ENCODE measurements around the gene ARHGEF4.

ARHGEF4 gene

GRCh38 chr2:130836501-130837174 lies at the start of gene ARHGEF4:
ARHGEF4 (plus strand) TSS chr2:130836914; CDS start chr2:130836954, 40 bp downstream.
- peak in 1 of 2 experiments; percentile 37 for DNase-seq

DNA sequence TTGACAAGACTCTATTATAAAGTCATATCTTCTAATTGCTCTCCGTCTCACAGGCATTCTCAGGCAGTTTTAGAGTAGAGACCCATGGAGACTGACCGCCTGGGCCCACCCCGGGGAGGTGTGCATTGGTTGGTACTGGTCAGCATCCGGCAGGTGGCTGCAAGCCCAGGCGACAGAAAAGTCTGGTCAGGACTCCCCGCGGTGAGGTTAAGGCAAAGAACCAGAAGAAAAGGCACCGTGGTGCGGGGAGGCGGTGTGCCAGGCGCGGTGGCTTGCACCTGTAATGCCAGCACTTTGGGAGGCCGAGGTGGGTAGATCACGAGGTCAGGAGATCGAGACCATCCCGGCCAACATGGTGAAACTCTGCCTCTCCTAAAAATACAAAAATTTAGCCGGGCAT lies 48.9 kb upstream of the ARHGEF4 start:
- DNase-seq = no peak

DNA sequence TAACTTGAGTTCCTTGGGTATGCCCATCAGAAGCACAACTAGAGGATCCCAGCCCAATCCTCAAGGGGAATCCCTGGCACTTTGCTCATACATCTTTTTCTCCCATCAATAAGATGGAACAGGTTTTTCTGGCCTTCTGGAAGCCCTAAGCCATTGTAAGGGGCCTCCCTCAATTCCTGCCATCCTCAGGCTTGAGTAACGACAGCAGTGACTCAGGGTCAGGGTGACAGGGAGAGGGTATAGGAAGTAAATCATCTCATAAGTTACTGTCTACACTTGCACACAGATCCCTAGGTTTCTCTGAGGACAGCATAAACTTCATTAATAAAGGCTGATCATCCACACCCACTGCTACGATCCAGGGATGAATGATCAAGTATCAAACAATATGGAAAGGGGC lies 46.4 kb upstream of the ARHGEF4 start:
- no peak for DNase-seq

- no peak for DNase-seq
Measured at GRCh38 chr2:130790804-130791616, 45.7 kb upstream of the ARHGEF4 start.

DNA sequence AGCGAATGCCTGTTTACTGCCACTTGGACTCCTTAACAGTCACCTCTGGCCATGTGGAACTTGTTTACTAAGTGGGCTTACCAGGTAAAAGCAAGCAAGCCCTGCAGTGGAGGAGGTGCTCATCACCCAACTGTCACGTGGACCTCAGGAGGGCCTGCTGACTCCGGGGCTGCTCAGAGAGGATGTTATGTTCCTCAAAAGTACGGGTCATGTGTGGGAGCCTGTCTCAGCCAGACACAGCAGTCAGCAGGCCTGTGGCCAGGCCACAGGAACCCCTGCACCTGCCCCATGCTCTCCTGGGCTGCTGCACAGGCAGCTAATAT lies 45.1 kb upstream of the ARHGEF4 start:
- DNase-seq = no peak

DNA sequence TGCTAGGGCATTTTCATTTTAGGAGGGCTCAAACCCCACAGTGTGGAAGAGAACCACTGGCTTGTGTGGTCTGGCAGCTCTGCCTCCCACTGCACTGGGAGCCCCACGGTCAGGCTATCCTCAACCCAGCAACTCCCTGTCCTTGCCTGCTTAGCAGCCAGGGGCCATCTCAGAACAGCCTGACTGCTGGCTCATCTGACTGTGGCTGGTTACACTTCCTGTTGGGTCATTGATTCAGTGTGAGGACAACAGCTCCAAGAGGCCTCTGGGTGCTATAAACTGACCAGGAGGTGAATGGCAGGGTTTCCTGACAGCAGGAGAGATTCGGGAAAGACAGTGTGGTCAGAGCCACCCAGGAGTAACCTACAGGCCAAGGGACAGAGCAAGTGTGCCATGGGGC lies 41.3 kb upstream of the ARHGEF4 start:
- DNase-seq = no peak

DNA sequence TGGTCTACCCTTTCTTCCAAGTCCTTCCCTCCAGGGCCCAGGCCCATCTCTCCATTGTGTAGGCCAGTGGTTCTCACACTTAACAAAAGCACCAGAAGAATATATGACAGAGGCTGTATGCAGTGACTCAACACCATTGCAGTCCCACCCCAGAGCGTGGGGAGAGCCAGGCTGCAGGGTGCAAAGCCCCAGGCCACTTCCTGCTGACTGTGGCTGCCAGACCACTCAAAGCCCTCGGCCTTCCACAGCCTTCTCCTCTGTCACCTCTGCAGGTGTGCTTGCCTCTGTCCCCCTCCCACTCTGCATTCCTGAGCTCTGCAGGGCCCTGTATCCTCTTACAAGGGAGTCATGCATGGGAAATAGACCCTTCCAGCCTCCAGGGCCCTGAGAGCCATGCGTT lies 40.4 kb upstream of the ARHGEF4 start:
- DNase-seq = no peak

DNA sequence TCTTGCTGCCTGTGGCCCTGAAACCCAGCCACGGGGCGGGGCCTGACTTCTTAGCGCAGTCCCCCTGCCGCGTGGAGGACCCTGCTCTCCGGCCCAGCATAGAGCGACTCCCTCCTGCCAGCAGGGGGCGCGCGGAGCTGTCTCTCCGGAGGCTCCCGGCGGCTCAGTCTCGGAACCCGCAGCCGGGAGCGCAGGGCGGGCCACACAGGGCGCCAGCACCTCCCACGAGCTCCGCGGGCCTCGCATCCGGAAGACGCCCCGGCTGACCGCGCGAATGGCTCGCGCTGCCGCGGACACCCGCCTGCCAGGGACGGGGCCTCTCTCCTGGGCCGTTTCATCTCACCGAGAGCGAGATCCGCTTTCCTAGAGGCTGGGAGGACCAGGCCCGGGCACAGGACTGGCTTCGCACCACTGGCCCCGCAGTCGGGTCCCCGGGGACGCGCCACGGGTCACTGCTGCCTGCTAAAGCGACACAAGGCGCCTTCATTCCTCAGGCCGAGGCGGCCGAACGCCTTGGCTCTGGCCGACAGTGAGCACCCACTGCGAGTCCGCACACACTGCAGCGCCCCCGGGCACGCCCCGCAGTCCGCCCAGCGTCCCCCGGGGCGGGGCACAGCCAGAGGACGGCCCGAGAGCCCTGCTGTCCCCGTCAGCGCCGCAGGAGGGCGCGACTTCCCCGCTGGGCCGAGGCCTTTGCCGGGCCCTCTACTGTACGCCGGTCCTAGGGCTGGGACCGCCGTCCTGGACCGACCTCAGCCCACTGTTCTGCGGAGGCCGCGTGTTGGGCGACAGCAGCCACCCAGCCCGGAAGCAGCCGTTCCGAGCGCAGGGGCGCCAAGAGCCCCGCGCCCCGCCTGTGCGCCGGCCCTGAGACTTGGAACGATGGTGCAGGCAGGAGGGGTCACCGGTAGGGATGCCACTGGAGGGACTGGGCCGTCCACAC lies 39.0 kb upstream of the ARHGEF4 start:
- peak; percentile 29 to 74 for DNase-seq

GRCh38 chr2:130798472-130799218 lies 38.1 kb upstream of the ARHGEF4 start:
- no peak for DNase-seq

DNA sequence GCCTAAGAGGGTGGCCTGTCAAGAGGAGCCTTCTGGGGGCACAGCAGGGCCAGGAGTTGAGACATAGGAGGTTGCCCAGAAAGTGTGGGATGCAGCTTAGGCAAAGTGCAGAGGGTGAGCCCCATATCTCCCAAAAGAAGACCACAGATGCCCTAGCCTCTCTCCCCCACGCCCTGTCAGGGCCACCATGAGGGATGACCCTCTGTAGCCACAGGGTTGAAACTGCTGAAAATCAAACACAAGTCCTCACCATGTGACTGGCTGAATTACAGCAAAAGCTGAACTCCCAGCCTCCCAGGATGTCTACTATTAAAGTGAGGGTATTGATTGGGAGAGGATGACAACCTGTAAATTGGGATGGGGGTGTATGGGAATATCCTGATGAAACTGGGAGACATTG lies 37.4 kb upstream of the ARHGEF4 start:
- DNase-seq = no peak

DNA sequence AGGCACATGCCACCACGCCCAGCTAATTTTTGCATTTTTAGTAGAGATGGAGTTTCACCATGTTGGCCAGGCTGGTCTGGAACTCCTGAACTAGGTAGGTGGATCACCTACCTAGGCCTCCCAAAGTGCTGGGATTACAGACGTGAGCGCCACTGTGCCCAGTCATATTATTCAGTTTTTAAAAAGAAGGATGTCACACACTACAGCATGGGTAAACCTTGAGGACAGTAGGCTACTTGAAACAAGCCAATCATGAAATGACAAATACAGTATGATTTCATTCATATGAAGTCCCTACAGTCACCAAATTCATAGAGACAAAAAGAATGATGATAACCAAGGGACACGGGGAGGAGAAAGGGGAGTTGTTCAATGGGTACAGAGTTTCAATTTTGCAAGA lies 31.1 kb upstream of the ARHGEF4 start:
- no peak for DNase-seq

- DNase-seq = no peak
Measured at GRCh38 chr2:130806370-130806769, 30.3 kb upstream of the ARHGEF4 start.

DNA sequence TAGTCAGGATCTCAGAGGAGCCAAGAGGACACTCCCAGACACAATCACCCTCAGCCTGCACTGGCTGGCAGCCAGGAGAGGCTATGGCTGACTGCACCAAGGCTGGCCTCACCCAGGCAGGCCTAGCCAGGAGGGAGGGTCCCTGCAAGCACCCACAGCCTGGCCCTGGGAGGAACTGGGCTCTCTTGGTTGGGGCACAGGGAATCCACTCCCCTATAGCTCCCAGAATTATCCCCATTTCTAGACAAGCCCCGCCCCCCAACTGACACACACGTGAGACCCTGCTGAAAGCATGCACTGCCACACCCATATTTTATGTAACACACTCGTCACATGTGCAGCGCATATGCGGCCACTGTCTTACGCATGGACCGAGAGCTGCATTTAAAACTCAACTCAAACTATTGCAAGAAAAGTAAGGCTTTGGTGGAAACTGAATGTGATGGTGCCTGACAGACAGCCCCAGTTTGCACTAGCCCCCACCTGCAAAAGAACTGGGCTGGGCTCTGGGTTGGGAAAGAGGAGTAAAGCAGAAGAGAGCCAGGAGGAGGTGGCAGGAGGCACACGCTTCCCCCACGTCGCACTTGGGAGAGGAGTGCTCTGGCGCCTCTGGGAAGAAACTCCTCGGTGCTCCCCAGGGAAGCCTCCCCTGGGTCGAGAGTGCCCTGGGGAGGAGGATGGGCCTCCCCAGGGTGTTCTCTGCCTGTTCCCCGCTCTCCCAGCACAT lies 28.9 kb upstream of the ARHGEF4 start:
- DNase-seq = no peak

GRCh38 chr2:130808482-130809268 lies 28.0 kb upstream of the ARHGEF4 start:
- peak in 1 of 2 experiments; percentile 9 for DNase-seq

DNA sequence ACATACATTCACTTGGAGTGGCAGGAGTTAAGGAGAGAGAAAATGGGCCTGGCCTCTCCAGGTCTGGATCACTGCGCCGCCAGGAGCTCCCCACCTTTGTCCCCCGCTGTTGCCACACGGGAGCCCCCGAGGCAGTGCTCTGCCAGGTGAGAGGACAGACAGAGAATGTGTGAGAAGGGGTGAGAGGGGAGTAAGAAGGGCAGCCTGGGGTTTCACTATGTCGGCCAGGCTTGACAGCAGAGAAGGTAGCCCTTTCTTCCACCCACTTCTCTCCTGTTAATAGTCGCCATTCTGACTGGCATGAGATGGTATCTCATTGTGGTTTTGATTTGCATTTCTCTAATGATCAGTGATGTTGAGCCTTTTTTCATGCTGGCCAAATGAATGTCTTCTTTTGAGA lies 26.2 kb upstream of the ARHGEF4 start:
- DNase-seq = no peak

DNA sequence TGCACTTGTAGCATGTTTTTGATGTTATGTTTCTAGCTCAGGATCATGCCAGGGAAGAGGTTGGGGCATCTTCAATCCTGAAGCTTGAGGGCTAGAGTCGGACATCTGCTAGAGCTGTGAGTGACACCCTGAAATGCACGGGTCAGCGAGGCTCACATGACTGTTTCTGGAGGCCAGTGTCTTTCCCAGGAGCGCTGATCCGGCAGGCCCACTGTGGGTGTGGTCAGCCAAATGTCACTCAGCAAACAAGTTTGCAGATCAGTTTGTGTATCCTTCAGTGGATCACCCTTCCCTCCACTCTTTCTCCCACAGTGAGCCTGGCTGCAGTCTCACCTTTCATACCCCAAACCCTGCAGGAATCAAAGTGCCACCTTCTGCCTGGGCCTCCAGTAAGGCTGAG lies 23.0 kb upstream of the ARHGEF4 start:
- no peak for DNase-seq

DNA sequence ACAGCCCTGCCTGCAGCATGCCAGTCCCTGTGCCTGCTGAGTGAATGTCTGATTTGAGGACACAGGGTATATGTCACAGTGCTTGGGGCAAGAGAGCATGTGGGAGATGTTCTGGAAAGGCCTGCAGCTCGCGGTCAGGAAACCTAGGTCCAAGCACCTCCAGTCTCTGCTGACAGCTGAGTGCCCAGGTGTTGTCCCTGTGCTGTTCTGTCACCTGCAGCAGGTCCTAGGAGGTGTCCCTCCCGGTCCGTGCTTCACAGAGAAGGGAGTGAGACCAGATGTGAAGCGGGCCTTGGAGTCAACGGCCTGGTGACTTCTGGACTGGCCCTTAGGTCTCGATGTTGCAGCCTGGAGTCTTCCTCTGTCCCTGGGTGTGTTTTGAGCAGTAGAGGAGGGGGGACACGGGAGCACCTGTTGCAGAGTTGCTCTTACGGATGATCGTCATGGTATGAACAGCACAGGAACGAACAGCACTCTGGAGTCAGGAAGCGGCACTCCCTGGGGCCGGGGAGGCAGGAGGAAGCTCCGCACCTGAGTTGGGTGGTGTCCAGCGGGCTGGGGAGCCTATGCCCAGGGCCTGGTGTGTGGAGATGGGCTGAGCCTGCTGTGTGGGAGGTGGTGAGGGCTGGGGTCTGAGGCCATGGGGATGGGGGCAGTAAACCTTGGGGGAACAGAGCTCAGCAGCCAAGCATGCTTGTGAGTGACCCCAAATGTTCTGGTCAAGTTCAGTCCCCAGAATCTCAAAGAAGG lies 21.6 kb upstream of the ARHGEF4 start:
- no peak for DNase-seq

DNA sequence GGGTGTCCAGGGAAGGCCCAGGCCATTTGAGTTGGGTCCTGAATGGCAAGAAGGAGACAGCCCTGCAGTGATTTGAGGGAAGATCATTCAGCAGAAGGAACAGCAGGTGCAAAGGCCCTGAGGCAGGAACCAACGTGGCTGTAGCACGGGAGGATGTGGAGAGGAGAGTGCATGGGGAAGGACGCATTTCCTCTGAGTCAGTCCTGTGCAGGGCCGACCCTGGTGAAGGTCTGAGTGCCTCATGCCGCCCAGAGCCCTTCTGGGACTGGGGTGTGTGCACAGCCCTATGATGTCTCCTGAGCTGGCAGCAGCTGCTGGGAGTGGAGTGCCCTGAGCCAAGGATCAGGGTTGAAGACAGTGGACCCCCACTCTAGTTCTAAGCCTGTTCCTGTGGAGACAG lies 17.9 kb upstream of the ARHGEF4 start:
- DNase-seq = no peak

GRCh38 chr2:130819226-130819607 lies 17.5 kb upstream of the ARHGEF4 start:
- no peak for DNase-seq

GRCh38 chr2:130819608-130820278 lies 17.0 kb upstream of the ARHGEF4 start:
- DNase-seq = no peak

Measured in SW 1271 (cell line).